Activated gamma-delta T cell treated with anti-CD3 and anti-CD28 coated beads, Interleukin-2, amount 50 U/mL, for 16 hours (primary cell): Measurements from ENCODE around the gene FBXW8.

Experiments
- DNase-seq: peaks from one replicate; pipeline ENCODE4 v3.0.0-alpha.2; 2020; ENCODE audit warnings: low read depth

The FBXW8 gene

GRCh38 chr12:116955382-116956021 is 44.8 kb downstream of the FBXW8 start:
- no peak for DNase-seq

GRCh38 chr12:116958402-116959197 is 47.9 kb downstream of the FBXW8 start:
- DNase-seq, result no peak

- DNase-seq, result no peak
Measured at GRCh38 chr12:116959198-116959460, 48.4 kb downstream of the FBXW8 start.

- no peak for DNase-seq
Measured at GRCh38 chr12:116959845-116960514, 49.2 kb downstream of the FBXW8 start.

- DNase-seq, result no peak
Measured at GRCh38 chr12:116962197-116962596, 51.4 kb downstream of the FBXW8 start.

- DNase-seq, result no peak
Measured at GRCh38 chr12:116962783-116963356, 52.1 kb downstream of the FBXW8 start.

GRCh38 chr12:116964054-116965050 is 53.6 kb downstream of the FBXW8 start:
- DNase-seq, result no peak

- DNase-seq, result no peak
Measured at GRCh38 chr12:116968986-116969385, 58.2 kb downstream of the FBXW8 start.

- no peak for DNase-seq
Measured at GRCh38 chr12:116969615-116970585, 59.1 kb downstream of the FBXW8 start.

- no peak for DNase-seq
Measured at GRCh38 chr12:116971222-116971621, 60.5 kb downstream of the FBXW8 start.

- DNase-seq, result no peak
Measured at GRCh38 chr12:116975779-116976393, 65.1 kb downstream of the FBXW8 start.

- no peak for DNase-seq
Measured at GRCh38 chr12:116977465-116978380, 67.0 kb downstream of the FBXW8 start.

- no peak for DNase-seq
Measured at GRCh38 chr12:116978791-116979508, 68.2 kb downstream of the FBXW8 start.

- DNase-seq, result no peak
Measured at GRCh38 chr12:116980083-116980482, 69.3 kb downstream of the FBXW8 start.

GRCh38 chr12:116982791-116983411 is 72.2 kb downstream of the FBXW8 start:
- no peak for DNase-seq

- no peak for DNase-seq
Measured at GRCh38 chr12:116984098-116984497, 73.3 kb downstream of the FBXW8 start.

GRCh38 chr12:116990329-116990728 is 79.6 kb downstream of the FBXW8 start:
- DNase-seq, result no peak
